ENCODE data around the gene WBP2NL.

WBP2NL gene

GRCh38 chr22:42074132-42074811, 75.7 kb downstream of the WBP2NL start, which contains the start of gene PHETA2:
PHETA2 (plus strand) TSS chr22:42074248; CDS start chr22:42077294, 3,046 bp downstream.
- no peak for DNase-seq

GRCh38 chr22:42074846-42075676, 76.5 kb downstream of the WBP2NL start:
- no peak for DNase-seq

- no peak for DNase-seq
Observed at GRCh38 chr22:42076764-42077485, 78.3 kb downstream of the WBP2NL start.

- DNase-seq: no peak
Observed at GRCh38 chr22:42077486-42078125, 79.0 kb downstream of the WBP2NL start.

Data from hippocampal formation (tissue), 2 donors.